GM04503 (cell line): ENCODE data around the gene ACOX2.

Experiments
- DNase-seq: peaks from one replicate; pipeline ENCODE4 v3.0.0-alpha.2; 2012; ENCODE audit warnings: low read depth

Gene ACOX2

DNA sequence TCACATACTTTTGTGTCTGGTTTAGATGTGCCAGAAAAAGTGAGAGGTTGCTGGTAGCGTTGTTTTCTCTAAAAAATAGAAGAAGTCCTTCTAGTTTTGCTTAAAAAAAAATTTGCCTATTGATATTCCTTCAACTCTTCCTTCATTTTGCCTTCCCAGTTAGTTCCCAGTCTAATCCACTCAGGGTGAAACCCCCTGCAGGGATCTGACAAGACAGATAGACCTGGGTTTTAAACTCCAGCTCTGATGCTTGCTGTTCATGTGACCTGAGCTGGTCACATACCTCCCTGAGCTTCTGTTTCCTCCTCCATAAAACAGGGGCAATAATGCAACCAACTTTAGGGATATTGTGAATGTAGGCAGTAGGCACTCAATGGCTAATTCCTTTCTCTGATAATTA, 63.7 kb downstream of the ACOX2 start:
- DNase-seq: no peak

DNA sequence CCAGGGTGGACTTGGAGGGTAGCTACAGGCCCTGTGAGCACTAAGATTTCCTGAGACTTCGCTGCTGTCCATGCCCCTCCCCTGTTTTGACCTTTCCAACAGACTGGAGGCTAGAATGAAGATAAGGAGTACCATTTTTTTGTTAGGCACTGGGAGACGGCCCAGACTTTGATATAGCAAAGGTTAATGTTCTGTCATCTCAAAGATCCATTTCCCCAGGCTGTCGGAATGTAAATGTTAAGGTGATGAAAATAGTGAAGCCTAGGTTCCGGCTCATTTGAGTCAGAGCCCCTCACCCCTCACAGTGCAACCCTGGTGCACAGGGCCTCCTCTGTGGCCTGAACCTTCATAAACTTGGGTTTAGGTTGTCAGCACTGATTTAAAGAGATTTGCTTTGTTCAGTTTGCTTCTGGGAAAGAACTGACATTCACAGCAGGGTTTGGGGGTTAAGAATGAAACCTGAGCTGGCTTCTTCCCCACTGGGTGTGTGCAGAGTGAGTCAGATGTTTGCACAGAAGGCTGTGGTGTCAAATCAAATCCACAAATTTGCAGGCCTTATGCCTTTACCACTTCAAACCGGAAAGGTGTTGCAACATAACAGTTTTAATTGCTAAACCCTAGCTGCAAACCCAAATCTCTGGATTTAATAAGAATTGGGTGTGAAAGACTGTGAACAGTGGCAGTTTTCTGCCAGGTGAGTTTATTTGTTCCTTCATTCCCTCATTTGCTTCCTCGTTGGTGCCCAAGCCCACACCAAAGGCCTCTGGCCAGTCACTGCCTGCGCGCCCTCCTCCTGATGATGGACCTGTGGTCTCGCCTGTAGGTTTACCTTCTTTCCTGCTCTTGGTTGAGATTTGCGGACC, 65.7 kb downstream of the ACOX2 start:
- DNase-seq: peak; percentile 55

DNA sequence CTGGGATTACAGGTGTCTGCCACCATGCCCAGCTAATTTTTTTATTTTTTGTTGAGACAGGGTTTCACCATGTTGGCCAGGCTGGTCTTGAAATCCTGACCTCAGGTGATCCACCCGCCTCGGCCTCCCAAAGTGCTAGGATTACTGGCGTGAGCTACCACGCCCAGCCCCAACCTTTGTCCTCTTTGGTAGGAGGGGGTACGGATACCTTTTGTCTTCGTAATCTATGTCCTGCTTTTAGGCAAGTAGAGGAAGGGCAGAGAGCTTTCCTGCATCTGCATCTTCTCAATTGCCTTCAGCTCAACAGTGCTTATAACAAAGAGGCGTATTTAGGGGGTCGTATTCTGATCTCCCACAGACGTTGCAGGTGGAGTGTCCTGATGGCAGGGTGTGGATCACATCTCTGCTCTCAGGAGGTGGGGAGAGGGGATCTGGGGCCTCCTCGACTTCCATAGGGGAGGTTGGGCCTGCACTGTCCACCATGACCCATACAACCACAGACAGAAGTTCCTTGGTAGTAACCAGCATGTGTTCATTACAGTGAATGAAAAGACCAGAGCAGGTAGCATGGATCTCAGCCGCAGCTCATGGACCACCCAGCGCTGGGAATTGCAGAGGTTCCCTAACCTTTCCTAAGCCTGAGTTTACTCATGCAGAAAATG, 66.5 kb downstream of the ACOX2 start:
- no peak for DNase-seq

DNA sequence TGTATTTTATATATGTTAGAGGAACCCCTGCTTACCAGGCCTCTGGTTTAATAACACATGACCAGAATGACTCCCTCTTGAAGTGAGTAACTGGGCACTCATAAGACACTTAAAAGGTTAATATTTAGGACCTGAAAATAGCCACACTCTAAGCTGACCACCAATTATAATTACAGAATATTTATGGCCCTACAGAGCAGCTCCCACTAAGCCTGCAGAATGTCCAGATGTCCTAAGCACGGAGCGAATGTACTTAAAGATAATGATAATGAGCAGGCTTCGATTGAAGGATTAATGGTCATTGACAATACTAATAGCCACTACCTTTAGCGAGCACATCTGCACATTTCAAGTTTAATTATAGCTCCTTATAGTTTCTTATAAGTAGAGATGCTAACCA, 67.9 kb downstream of the ACOX2 start:
- DNase-seq: no peak

- DNase-seq: no peak
Measured at GRCh38 chr3:58466899-58467563, 70.0 kb downstream of the ACOX2 start.

- DNase-seq: no peak
Measured at GRCh38 chr3:58464866-58465265, 72.1 kb downstream of the ACOX2 start.

GRCh38 chr3:58463942-58464271, 73.1 kb downstream of the ACOX2 start:
- no peak for DNase-seq

DNA sequence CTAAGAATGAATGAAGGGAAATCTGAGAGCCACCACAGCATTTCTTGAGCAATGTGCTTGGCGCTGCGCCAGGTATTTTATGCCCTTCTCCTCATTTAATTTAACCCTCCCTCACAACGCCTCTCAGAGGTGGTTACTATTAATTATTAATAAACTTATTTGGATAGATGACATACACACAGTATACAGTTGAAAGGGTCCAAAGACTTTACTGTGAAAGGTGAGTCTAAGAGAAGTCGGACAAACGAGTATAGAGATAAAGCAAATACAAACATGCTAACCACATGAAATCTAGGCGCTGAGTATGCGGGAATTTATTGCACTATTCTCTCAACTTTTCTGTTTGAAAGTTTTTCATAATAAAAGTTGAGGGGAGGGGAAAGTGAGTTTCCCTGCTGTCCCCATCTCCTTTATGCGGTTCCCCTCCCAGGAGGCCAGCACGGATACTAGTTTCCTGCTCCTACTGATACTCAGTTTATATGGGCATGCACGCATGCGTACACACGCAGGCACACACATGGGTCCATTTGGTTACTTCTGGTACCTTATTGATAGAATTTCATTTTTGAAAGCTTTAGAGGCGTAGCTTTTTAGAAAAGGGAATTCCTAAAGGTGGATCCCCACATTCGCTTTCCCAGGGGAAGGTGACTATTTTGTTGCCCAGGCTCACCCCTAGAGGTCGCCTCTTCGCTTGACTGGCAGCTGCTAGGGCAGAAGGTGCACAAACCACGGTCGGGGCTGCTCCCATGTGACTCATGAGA, 73.6 kb downstream of the ACOX2 start:
- peak; percentile 44 for DNase-seq

GRCh38 chr3:58462829-58463180, 74.2 kb downstream of the ACOX2 start:
- no peak for DNase-seq

DNA sequence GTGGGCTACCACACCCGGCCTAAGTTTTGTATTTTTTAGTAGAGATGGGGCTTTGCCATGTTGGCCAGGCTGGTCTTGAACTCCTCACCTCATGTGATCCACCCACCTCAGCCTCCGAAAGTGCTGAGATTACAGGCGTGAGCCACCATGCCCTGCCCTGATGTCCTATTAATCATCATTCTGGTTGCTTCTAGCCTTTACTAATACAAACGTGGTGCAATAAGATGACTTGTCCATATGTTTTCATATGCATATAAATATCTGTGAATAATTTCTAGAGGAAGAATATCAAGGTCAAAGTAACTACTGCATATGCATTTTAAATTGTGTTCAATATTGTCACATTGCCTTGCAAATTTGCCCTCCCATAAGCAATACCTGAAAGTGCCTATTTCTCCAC, 77.8 kb downstream of the ACOX2 start:
- DNase-seq: no peak
